ENCODE results near the gene TNFRSF25. TPM values are rescaled to one million over a fixed set of nuclear protein-coding genes. Genes with fewer than 3 reads are reported as not detected.

TNFRSF25 gene
- polyA plus RNA-seq, 1 of the 3 experiments (the other 2 are of a cell fraction) = 20.8 TPM

DNA sequence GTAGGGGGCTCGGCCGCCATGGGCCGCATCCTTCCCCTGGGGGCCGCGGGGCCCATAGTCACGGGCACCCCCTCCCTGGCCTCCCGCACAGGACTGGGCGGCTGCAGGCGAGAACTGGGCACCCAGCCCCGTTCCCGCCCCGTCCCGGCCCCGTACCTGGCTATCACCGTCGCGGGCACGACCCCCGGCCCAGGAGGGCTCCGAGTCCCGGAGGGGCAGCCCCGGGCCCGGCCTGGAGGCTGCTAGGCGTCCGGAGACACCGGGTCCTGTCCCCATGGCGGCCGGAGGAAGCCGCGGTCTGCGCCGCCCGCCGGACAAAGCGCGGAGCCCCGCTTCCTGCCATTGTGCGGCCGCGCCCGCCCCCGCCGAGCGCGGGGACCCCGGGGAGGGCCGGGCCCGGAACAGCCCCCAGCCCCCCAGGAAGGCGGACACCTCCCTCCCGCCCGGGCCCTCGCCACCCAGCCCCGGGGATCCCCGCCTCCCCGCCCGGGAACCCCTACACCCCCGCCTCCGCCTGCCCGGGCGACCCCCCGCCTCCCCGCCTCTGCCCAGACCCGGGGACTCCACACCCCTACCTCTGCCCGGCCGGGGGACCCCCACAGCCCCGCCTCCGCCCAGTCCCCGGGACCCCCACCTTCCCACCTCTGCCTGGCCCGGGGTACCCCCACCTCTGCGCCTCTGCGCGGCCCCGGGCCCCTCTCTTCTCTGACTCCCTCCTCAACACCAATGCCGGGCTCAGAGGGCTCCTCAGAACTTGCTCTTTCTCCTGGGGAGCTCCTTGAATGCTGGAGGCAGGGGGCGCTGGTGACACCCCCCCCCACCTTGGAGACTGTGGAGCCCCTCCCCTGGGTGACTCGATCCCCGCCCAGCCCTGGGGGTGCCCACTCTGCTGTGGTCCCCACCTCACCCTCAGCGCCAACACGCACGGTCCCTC lies 19.5 kb upstream of the TNFRSF25 start:
- Histone ChIP-seq H3K27me3 (ENCODE audit: insufficient read depth) (no peaks in the 10 kb centered on the region), H3K79me2 (ENCODE audit: insufficient read depth) (peaks cover 32% of the 10 kb centered on the region; the same call in 1 of the 2 replicates), H3K4me2 (peak overlapping the region; percentile 70), H4K20me1 (ENCODE audit: insufficient read depth) (no peaks in the 10 kb centered on the region), H2AFZ (ENCODE audit: low read depth) (peak overlapping the region; percentile 74; the same call in 1 of the 2 replicates), H3K4me1 (ENCODE audit: control insufficient read depth in 1 of 2, insufficient read depth in 2 of 2, low read depth in 1 of 2, low read length in 1 of 2) (peaks cover 0 to 30% of the 10 kb centered on the region in 2 experiments; a peak in 1 of 4 replicates), H3K9ac (peak overlapping the region; percentile 58; the same call in 1 of the 2 replicates), H3K9me3 (no peaks in the 10 kb centered on the region), H3K27ac (ENCODE audit: low read depth in 2 of 2, low read length in 1 of 2) (no peak overlapping the region), H3K36me3 (replicated peaks in 1 of 2; ENCODE audit: control insufficient read depth in 1 of 2, insufficient read depth in 2 of 2, low read length in 1 of 2) (no peaks in the 10 kb centered on the region), H3K9me2 (no peaks in the 10 kb centered on the region), H3K4me3 (ENCODE audit: low read depth in 2 of 2, low read length in 1 of 2) (peak overlapping the region; percentile 50 to 53), H3F3A (replicated peaks; ENCODE audit: insufficient read depth) (no peaks in the 10 kb centered on the region)
- ChIA-PET CTCF (interaction anchor here (0.6 to 16.2 kb wide), 26 partner anchors 7 to 262 kb away, joined by 3 to 439 read pairs (median 4); partner anchors contain the start of genes HES2, NOL9 and TAS1R1), POLR2A (interaction anchor here (0.8 to 1.2 kb wide), 3 partner anchors 9 to 38 kb away, joined by 4 to 5 read pairs (median 4); no protein-coding TSS in a partner anchor)
- TF ChIP-seq USF1 (IDR thresholded peaks at IDR 0.05; ENCODE audit: borderline replicate concordance, low read depth) (no peak), FOSL2 (IDR thresholded peaks at IDR 0.05; ENCODE audit: borderline replicate concordance, low read depth) (no peak), NRF1 (IDR thresholded peaks at IDR 0.05; ENCODE audit: low read depth, low read length) (no peak), RXRA (IDR thresholded peaks at IDR 0.05; ENCODE audit: borderline replicate concordance, low read depth) (no peak)
- 22% methylated on average over 22 of the region's 80 CpGs for WGBS (ENCODE audit: low lambda C conversion rate)
- DNase-seq = peak; percentile 85

- POLR2A ChIA-PET = no interaction called here
- no peaks in the 10 kb centered on the region for H4K20me1 ChIP-seq (ENCODE audit: insufficient read depth)
- no peaks in the 10 kb centered on the region for H3K9me3 ChIP-seq
- H3K4me2 ChIP-seq = peak overlapping the region; percentile 70
- peaks cover 27% of the 10 kb centered on the region; the same call in 1 of the 2 replicates for H3K79me2 ChIP-seq (ENCODE audit: insufficient read depth)
- no peaks in the 10 kb centered on the region for H3K36me3 ChIP-seq (replicated peaks in 1 of 2; ENCODE audit: control insufficient read depth in 1 of 2, insufficient read depth in 2 of 2, low read length in 1 of 2)
- H2AFZ ChIP-seq (ENCODE audit: low read depth) = peak overlapping the region; percentile 74; the same call in 1 of the 2 replicates
- no peak overlapping the region for H3K27ac ChIP-seq (ENCODE audit: low read depth in 2 of 2, low read length in 1 of 2)
- H3K27me3 ChIP-seq (ENCODE audit: insufficient read depth) = no peaks in the 10 kb centered on the region
- WGBS (ENCODE audit: low lambda C conversion rate) = 86% methylated on average over 3 of the region's 13 CpGs
- TF ChIP-seq NFIC (IDR thresholded peaks at IDR 0.05; ENCODE audit: borderline replicate concordance) (no peak), POLR2AphosphoS5 (IDR thresholded peaks at IDR 0.05; ENCODE audit: low read depth, low read length) (no peak), FOSL2 (IDR thresholded peaks at IDR 0.05; ENCODE audit: borderline replicate concordance, low read depth) (no peak), JUND (IDR thresholded peaks at IDR 0.05) (no peak), RFX5 (IDR thresholded peaks at IDR 0.05; ENCODE audit: low read length) (no peak), MXI1 (IDR thresholded peaks at IDR 0.05; ENCODE audit: low read depth, low read length) (no peak)
- TF ChIP-seq, protein P1, sequence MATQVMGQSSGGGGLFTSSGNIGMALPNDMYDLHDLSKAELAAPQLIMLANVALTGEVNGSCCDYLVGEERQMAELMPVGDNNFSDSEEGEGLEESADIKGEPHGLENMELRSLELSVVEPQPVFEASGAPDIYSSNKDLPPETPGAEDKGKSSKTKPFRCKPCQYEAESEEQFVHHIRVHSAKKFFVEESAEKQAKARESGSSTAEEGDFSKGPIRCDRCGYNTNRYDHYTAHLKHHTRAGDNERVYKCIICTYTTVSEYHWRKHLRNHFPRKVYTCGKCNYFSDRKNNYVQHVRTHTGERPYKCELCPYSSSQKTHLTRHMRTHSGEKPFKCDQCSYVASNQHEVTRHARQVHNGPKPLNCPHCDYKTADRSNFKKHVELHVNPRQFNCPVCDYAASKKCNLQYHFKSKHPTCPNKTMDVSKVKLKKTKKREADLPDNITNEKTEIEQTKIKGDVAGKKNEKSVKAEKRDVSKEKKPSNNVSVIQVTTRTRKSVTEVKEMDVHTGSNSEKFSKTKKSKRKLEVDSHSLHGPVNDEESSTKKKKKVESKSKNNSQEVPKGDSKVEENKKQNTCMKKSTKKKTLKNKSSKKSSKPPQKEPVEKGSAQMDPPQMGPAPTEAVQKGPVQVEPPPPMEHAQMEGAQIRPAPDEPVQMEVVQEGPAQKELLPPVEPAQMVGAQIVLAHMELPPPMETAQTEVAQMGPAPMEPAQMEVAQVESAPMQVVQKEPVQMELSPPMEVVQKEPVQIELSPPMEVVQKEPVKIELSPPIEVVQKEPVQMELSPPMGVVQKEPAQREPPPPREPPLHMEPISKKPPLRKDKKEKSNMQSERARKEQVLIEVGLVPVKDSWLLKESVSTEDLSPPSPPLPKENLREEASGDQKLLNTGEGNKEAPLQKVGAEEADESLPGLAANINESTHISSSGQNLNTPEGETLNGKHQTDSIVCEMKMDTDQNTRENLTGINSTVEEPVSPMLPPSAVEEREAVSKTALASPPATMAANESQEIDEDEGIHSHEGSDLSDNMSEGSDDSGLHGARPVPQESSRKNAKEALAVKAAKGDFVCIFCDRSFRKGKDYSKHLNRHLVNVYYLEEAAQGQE (IDR thresholded peaks at IDR 0.05; ENCODE audit: low read depth, low read length) = no peak
- peaks cover 0 to 27% of the 10 kb centered on the region in 2 experiments; a peak in 1 of 4 replicates for H3K4me1 ChIP-seq (ENCODE audit: control insufficient read depth in 1 of 2, insufficient read depth in 2 of 2, low read depth in 1 of 2, low read length in 1 of 2)
- no peak for DNase-seq
- H3K9ac ChIP-seq = peak overlapping the region; percentile 58; the same call in 1 of the 2 replicates
- no peaks in the 10 kb centered on the region for H3F3A ChIP-seq (replicated peaks; ENCODE audit: insufficient read depth)
- H3K9me2 ChIP-seq = no peaks in the 10 kb centered on the region
- H3K4me3 ChIP-seq (ENCODE audit: low read depth in 2 of 2, low read length in 1 of 2) = peak overlapping the region; percentile 39 to 53; a peak in 3 of 4 replicates
- CTCF ChIA-PET = interaction anchor here (1.1 to 16.2 kb wide), 6 partner anchors 8 to 70 kb away, joined by 4 to 439 read pairs (median 11); partner anchors contain the start of genes NOL9 and TAS1R1
Measured at GRCh38 chr1:6484826-6485167, 18.8 kb upstream of the TNFRSF25 start.
